Measurements from ENCODE around the gene GRB10.
A peak's percentile ranks its signal among the peaks of the same experiment; 100 is the strongest.

The GRB10 gene

GRCh38 chr7:50714857-50715256 lies 67.8 kb downstream of the GRB10 start:
- DNase-seq (ENCODE audit: extremely low spot score) = no peak
- TF ChIP-seq ELF4 (IDR thresholded peaks at IDR 0.05) (no peak), BHLHE40 (IDR thresholded peaks at IDR 0.05; ENCODE audit: borderline replicate concordance) (no peak), TARDBP (IDR thresholded peaks at IDR 0.05) (no peak), SP1 (IDR thresholded peaks at IDR 0.05) (no peak), SUZ12 (IDR thresholded peaks at IDR 0.05) (no peak), L3MBTL2 (conservative IDR thresholded peaks at IDR 0.05) (no peak), ARNT (IDR thresholded peaks at IDR 0.05) (no peak), FOXA1 (IDR thresholded peaks at IDR 0.05) (no peak), PKNOX1 (IDR thresholded peaks at IDR 0.05) (no peak), HDGF (IDR thresholded peaks at IDR 0.05; ENCODE audit: borderline replicate concordance) (no peak), LEF1 (IDR thresholded peaks at IDR 0.05; ENCODE audit: borderline replicate concordance) (no peak), ZNF384 (IDR thresholded peaks at IDR 0.05) (no peak), FOXM1 (IDR thresholded peaks at IDR 0.05; ENCODE audit: borderline replicate concordance) (no peak), FOXK2 (IDR thresholded peaks at IDR 0.05) (no peak), CTBP1 (IDR thresholded peaks at IDR 0.05; ENCODE audit: borderline replicate concordance) (no peak)
- ChIA-PET CTCF (no interaction called here), POLR2A (no interaction called here)

- ChIA-PET POLR2A (no interaction called here), CTCF (no interaction called here)
- TF ChIP-seq NFRKB (IDR thresholded peaks at IDR 0.05) = no peak
- no peak for TF ChIP-seq L3MBTL2 (conservative IDR thresholded peaks at IDR 0.05)
- no peak for TF ChIP-seq ZNF384 (IDR thresholded peaks at IDR 0.05)
- TF ChIP-seq BHLHE40 (IDR thresholded peaks at IDR 0.05; ENCODE audit: borderline replicate concordance) = no peak
- TF ChIP-seq PKNOX1 (IDR thresholded peaks at IDR 0.05) = no peak
- no peak for TF ChIP-seq SUZ12 (IDR thresholded peaks at IDR 0.05)
- no peak for TF ChIP-seq FOXM1 (IDR thresholded peaks at IDR 0.05; ENCODE audit: borderline replicate concordance)
- no peak for DNase-seq (ENCODE audit: extremely low spot score)
These were observed 69.4 kb downstream of the GRB10 start for GRCh38 chr7:50713123-50713965.

GRCh38 chr7:50712252-50713122 lies 70.2 kb downstream of the GRB10 start:
- DNase-seq (ENCODE audit: extremely low spot score) = no peak
- ChIA-PET CTCF (no interaction called here), POLR2A (no interaction called here)
- TF ChIP-seq LEF1 (IDR thresholded peaks at IDR 0.05; ENCODE audit: borderline replicate concordance) (no peak), PKNOX1 (IDR thresholded peaks at IDR 0.05) (peak; percentile 48)

GRCh38 chr7:50711271-50712175 lies 71.2 kb downstream of the GRB10 start:
- TF ChIP-seq NFRKB (IDR thresholded peaks at IDR 0.05) (no peak), LEF1 (IDR thresholded peaks at IDR 0.05; ENCODE audit: borderline replicate concordance) (no peak), L3MBTL2 (conservative IDR thresholded peaks at IDR 0.05) (no peak), CTBP1 (IDR thresholded peaks at IDR 0.05; ENCODE audit: borderline replicate concordance) (no peak), SP1 (IDR thresholded peaks at IDR 0.05) (no peak), FOXK2 (IDR thresholded peaks at IDR 0.05) (no peak)
- ChIA-PET POLR2A (no interaction called here), CTCF (no interaction called here)
- no peak for DNase-seq (ENCODE audit: extremely low spot score)

GRCh38 chr7:50710441-50711154 lies 72.1 kb downstream of the GRB10 start:
- no peak for DNase-seq (ENCODE audit: extremely low spot score)
- ChIA-PET CTCF (no interaction called here), POLR2A (no interaction called here)
- TF ChIP-seq SP1 (IDR thresholded peaks at IDR 0.05) (no peak), FOXK2 (IDR thresholded peaks at IDR 0.05) (no peak), FOXM1 (IDR thresholded peaks at IDR 0.05; ENCODE audit: borderline replicate concordance) (no peak), LEF1 (IDR thresholded peaks at IDR 0.05; ENCODE audit: borderline replicate concordance) (no peak), ZNF384 (IDR thresholded peaks at IDR 0.05) (no peak), BHLHE40 (IDR thresholded peaks at IDR 0.05; ENCODE audit: borderline replicate concordance) (no peak), ELF4 (IDR thresholded peaks at IDR 0.05) (no peak), L3MBTL2 (conservative IDR thresholded peaks at IDR 0.05) (no peak), PKNOX1 (IDR thresholded peaks at IDR 0.05) (no peak), NFRKB (IDR thresholded peaks at IDR 0.05) (no peak), SUZ12 (IDR thresholded peaks at IDR 0.05) (no peak), ARNT (IDR thresholded peaks at IDR 0.05) (no peak), CTBP1 (IDR thresholded peaks at IDR 0.05; ENCODE audit: borderline replicate concordance) (no peak), TARDBP (IDR thresholded peaks at IDR 0.05) (no peak), HDGF (IDR thresholded peaks at IDR 0.05; ENCODE audit: borderline replicate concordance) (no peak), FOXA1 (IDR thresholded peaks at IDR 0.05) (no peak)
